HepG2 (cell line): ENCODE data around the gene AKT3. TPM values are rescaled to one million over a fixed set of nuclear protein-coding genes. Genes with fewer than 3 reads are reported as not detected.

Source experiments
- ATAC-seq: fragments of 200-7000 bp; cut with Tn5 transposase; 3 replicates; pipeline ENCODE4 v1.9.1; 2020; ENCODE audit warnings: mild to moderate bottlenecking, moderate library complexity
- BruUV-seq: library from RNA; stranded (reverse); fragments of 400-500 nt; replicated peaks from 2 replicates; lab custom pipeline; 2021; lab: Mats Ljungman, UMichigan
- CTCF ChIA-PET: fragments of 300-600 bp; formaldehyde crosslinking; extraction: SDS; loops from one replicate; lab custom pipeline; 2021; ENCODE audit warnings: low total read pairs, inconsistent platforms, low intra/inter-chr PET ratio; lab: Yijun Ruan, JAX
- POLR2A ChIA-PET: fragments of 350-600 bp; sonication (Branson Sonifier 250); formaldehyde crosslinking; loops from one replicate; lab custom pipeline; 2020; ENCODE audit warnings: antibody characterized with exemption, inconsistent platforms; lab: Yijun Ruan, JAX
- DNase-seq: peaks from one replicate; pipeline ENCODE4 v3.0.0-alpha.2; 2015; ENCODE audit warnings: low spot score
- FAIRE-seq: peaks from 3 replicates; lab custom pipeline; 2011; peaks lifted over from hg19 to GRCh38; lab: Jason Lieb, UNC
- H2AFZ ChIP-seq: one replicate; pipeline ENCODE4 v1.6.1; 2011; ENCODE audit warnings: low read length, inconsistent platforms
- H3K27ac ChIP-seq: fragments of 300-600 bp; 3 replicates; pipeline ENCODE4 v1.8.0; 2011; ENCODE audit warnings: mixed run types, mild to moderate bottlenecking, mixed read lengths, low read length, inconsistent platforms; ENCODE audit not compliant: insufficient read depth; ENCODE audit errors: extremely low read length
- H3K27me3 ChIP-seq, 2 experiments: fragments of 200-600 bp in 1 of 2; 2 replicates in 1 of 2; 3 replicates in 1 of 2; pipeline versions ENCODE4 v1.6.0 to v1.8.0; 2011; ENCODE audit warnings: low read length in 2 of 2, mild to moderate bottlenecking in 2 of 2, moderate library complexity in 2 of 2, inconsistent platforms in 1 of 2; ENCODE audit not compliant: insufficient read depth in 2 of 2, control insufficient read depth in 1 of 2
- H3K36me3 ChIP-seq, 2 experiments: fragments of 200-600 bp in 1 of 2; replicated peaks in 1 of 2; 2 replicates in 1 of 2; 3 replicates in 1 of 2; pipeline versions ENCODE4 v1.5.1 to v1.8.0; 2011; ENCODE audit warnings: low read length in 2 of 2, inconsistent platforms in 1 of 2; ENCODE audit not compliant: insufficient read depth in 2 of 2, control insufficient read depth in 1 of 2
- H3K4me1 ChIP-seq: 2 replicates; pipeline ENCODE4 v1.5.1; 2012; ENCODE audit warnings: low read length, inconsistent platforms; ENCODE audit not compliant: insufficient read depth
- H3K4me2 ChIP-seq: 2 replicates; pipeline ENCODE4 v1.6.0; 2011; ENCODE audit warnings: low read depth, low read length, inconsistent platforms
- H3K4me3 ChIP-seq, 3 experiments: fragments of 200-600 bp in 1 of 3; sonication (generic), shearing (Covaris generic) in 1 of 3; replicated peaks in 1 of 3; 2 replicates each; pipeline ENCODE4 v1.5.1; 2011 to 2016; ENCODE audit warnings: low read length in 3 of 3, inconsistent platforms in 2 of 3, low read depth in 2 of 3, mild to moderate bottlenecking in 2 of 3, control low read depth in 1 of 3, mixed read lengths in 1 of 3; ENCODE audit not compliant: insufficient read depth in 1 of 3
- H3K79me2 ChIP-seq: one replicate; pipeline ENCODE4 v1.6.1; 2011; ENCODE audit warnings: low read length, inconsistent platforms; ENCODE audit not compliant: insufficient read depth
- H3K9ac ChIP-seq: 2 replicates; pipeline ENCODE4 v1.6.0; 2011; ENCODE audit warnings: mild to moderate bottlenecking, low read depth, low read length, inconsistent platforms; ENCODE audit not compliant: insufficient read depth
- H3K9me3 ChIP-seq: 2 replicates; pipeline ENCODE4 v1.5.1; 2012; ENCODE audit warnings: mild to moderate bottlenecking, low read length
- H4K20me1 ChIP-seq: 2 replicates; pipeline ENCODE4 v1.6.0; 2011; ENCODE audit warnings: inconsistent platforms, mild to moderate bottlenecking, low read length, moderate library complexity; ENCODE audit not compliant: insufficient read depth
- IKZF4 ChIP-seq: sonication (generic); formaldehyde crosslinking; IDR thresholded peaks from 2 replicates; pipeline ENCODE4 v1.5.1; 2020; ENCODE audit warnings: borderline replicate concordance, mild to moderate bottlenecking, low read depth, missing genetic modification reagents; ENCODE audit errors: not compliant biosample characterization
- NCOA2 ChIP-seq: sonication (generic); formaldehyde crosslinking; IDR thresholded peaks from 2 replicates; pipeline ENCODE4 v1.8.0; 2022; ENCODE audit warnings: inconsistent platforms
- SP140L ChIP-seq: sonication (generic); formaldehyde crosslinking; IDR thresholded peaks from 2 replicates; pipeline ENCODE4 v1.4.0; 2020; ENCODE audit warnings: missing genetic modification reagents, borderline replicate concordance
- TARDBP ChIP-seq: sonication (generic); formaldehyde crosslinking; IDR thresholded peaks from 2 replicates; pipeline ENCODE4 v1.8.0; 2022; ENCODE audit warnings: mild to moderate bottlenecking, missing genetic modification reagents
- ZBTB38 ChIP-seq: sonication (generic); formaldehyde crosslinking; IDR thresholded peaks from 2 replicates; pipeline ENCODE4 v1.5.1; 2020; ENCODE audit warnings: mild to moderate bottlenecking, missing genetic modification reagents
- ZNF577 ChIP-seq: sonication (generic); formaldehyde crosslinking; IDR thresholded peaks from 2 replicates; pipeline ENCODE4 v1.4.0; 2020; ENCODE audit warnings: mild to moderate bottlenecking, low read depth, missing genetic modification reagents, borderline replicate concordance
- whole genome bisulfite sequencing: methylation state at CpG from one replicate; pipeline ENCODE4 v1.1.6; 2017; ENCODE audit warnings: low lambda C conversion rate; 5-methylcytosine and 5-hydroxymethylcytosine counted together
- in situ Hi-C: cut with HindIII; loops from 2 replicates; pipeline ENCODE4 v1.10.0; 2017; ENCODE audit warnings: low pct_unique_long_range_greater_than_20kb; ENCODE audit not compliant: extremely low pct_ligation_motif_present
- intact Hi-C: fragments of 100-400 bp; cut with micrococcal nuclease; formaldehyde crosslinking; loops from one replicate; pipeline ENCODE4 v1.10.0; 2022; ENCODE audit not compliant: unreplicated experiment
- polyA plus RNA-seq, 8 experiments: library from polyadenylated mRNA; depleted of rRNA in 3 of 8; stranded (reverse) in 7 of 8; unstranded in 1 of 8; fragments of >200 nt; fragmentation: Illumina TruSeq in 4 of 8; extraction: Trizol in 4 of 8; gene quantifications; 2 replicates each; pipeline versions ENCODE4 v1.2.1 to v1.2.3, GENCODE V29; 2011 to 2016; ENCODE audit warnings: low read depth in 4 of 8, missing spikeins in 1 of 8, mixed read lengths in 1 of 8; ENCODE audit not compliant: insufficient read depth in 1 of 8
- total RNA-seq, 5 experiments: library from RNA; depleted of rRNA; stranded (reverse); fragments of >200 nt; fragmentation: Illumina TruSeq; extraction: Trizol; gene quantifications; 2 replicates each; pipeline ENCODE4 v1.2.3, GENCODE V29; 2016; ENCODE audit warnings: low read depth in 1 of 5
- TF ChIP-seq, protein P1 (sequence below), 2 experiments: fragments of 450-650 bp in 1 of 2; sonication (generic) in 1 of 2; formaldehyde crosslinking in 1 of 2; IDR thresholded peaks; 2 replicates each; pipeline versions ENCODE4 v1.6.1 to v1.8.0; 2016 to 2022; ENCODE audit warnings: antibody characterized with exemption in 1 of 2, mild to moderate bottlenecking in 1 of 2, missing genetic modification reagents in 1 of 2

Gene AKT3
- total and polyA plus RNA-seq, 2 of the 13 experiments (the other 11 are each of a cell fraction or from before 2014, with no cell fraction given) = 0.07 TPM

DNA sequence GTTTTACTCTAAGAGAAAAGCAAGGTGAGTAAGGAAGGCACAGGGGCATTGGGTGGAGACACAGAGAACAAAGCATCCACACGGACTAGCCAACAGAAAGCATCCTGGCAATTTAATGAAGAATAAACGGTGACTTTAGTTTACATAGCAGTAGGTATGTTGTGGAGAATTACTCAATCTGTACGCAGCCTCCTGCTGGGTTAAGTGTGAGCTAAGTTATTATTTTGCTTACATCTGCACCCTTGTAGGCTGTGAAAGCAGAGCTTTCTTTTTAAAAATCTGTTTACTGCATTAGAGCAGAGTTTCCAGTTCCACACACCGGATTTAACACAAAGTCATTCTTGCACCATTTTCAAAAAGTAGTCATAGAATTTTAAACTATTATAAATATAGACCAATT is 144.5 kb downstream of the AKT3 start (continued):
- TF ChIP-seq, protein P1, sequence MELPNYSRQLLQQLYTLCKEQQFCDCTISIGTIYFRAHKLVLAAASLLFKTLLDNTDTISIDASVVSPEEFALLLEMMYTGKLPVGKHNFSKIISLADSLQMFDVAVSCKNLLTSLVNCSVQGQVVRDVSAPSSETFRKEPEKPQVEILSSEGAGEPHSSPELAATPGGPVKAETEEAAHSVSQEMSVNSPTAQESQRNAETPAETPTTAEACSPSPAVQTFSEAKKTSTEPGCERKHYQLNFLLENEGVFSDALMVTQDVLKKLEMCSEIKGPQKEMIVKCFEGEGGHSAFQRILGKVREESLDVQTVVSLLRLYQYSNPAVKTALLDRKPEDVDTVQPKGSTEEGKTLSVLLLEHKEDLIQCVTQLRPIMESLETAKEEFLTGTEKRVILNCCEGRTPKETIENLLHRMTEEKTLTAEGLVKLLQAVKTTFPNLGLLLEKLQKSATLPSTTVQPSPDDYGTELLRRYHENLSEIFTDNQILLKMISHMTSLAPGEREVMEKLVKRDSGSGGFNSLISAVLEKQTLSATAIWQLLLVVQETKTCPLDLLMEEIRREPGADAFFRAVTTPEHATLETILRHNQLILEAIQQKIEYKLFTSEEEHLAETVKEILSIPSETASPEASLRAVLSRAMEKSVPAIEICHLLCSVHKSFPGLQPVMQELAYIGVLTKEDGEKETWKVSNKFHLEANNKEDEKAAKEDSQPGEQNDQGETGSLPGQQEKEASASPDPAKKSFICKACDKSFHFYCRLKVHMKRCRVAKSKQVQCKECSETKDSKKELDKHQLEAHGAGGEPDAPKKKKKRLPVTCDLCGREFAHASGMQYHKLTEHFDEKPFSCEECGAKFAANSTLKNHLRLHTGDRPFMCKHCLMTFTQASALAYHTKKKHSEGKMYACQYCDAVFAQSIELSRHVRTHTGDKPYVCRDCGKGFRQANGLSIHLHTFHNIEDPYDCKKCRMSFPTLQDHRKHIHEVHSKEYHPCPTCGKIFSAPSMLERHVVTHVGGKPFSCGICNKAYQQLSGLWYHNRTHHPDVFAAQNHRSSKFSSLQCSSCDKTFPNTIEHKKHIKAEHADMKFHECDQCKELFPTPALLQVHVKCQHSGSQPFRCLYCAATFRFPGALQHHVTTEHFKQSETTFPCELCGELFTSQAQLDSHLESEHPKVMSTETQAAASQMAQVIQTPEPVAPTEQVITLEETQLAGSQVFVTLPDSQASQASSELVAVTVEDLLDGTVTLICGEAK (IDR thresholded peaks at IDR 0.05) = no peak
- TF ChIP-seq, protein P1 (CRISPR knock-in tag; IDR thresholded peaks at IDR 0.05) = no peak
- no peak for TF ChIP-seq SP140L (CRISPR knock-in tag)

DNA sequence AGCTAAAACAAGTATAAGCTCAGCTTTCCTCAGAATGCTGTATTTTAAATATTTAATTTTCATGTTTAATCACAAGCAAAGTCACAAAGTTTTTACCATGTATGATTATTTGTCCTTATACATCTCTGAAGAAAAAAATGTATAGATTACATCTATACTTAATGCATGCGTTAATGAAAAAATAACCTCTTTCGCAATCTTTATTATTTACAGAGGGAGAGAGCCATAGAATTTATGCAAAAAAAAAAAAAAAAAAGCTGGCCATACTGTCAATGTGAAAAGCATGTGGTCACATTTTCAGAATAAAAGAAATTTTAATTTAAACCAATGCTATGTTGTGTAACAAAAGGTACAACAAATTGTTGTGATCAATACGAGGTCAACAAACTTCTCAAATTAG is 148.2 kb downstream of the AKT3 start:
- POLR2A ChIA-PET = no interaction called here

More for the DNA sequence above, 148.2 kb downstream of the AKT3 start:
- no peak for FAIRE-seq
- no peaks in the 10 kb centered on the region for H3K79me2 ChIP-seq
- no peak overlapping the region for H3K4me2 ChIP-seq
- no peaks in the 10 kb centered on the region for H3K4me1 ChIP-seq
- H2AFZ ChIP-seq = no peak overlapping the region
- H3K9me3 ChIP-seq = no peaks in the 10 kb centered on the region
- no peak overlapping the region for H3K9ac ChIP-seq
- in situ Hi-C loops (no loop called here), intact Hi-C loops (no loop called here)
- CTCF ChIA-PET = no interaction called here
- no TSS peak for BruUV-seq
- H3K27me3 ChIP-seq = no peaks in the 10 kb centered on the region
- WGBS = 32% methylated on average over 3 of the region's 3 CpGs
- no peaks in the 10 kb centered on the region for H4K20me1 ChIP-seq
- ATAC-seq = no peak
- H3K36me3 ChIP-seq = no peaks in the 10 kb centered on the region
- H3K4me3 ChIP-seq = no peak overlapping the region
- DNase-seq = no peak
- TF ChIP-seq TARDBP (CRISPR knock-in tag) = no peak
- no peak for TF ChIP-seq NCOA2 (CRISPR knock-in tag)
- TF ChIP-seq ZNF577 (CRISPR knock-in tag) = no peak
- TF ChIP-seq IKZF4 (CRISPR knock-in tag) = no peak
- no peak for TF ChIP-seq ZBTB38 (CRISPR knock-in tag)
- no peak overlapping the region for H3K27ac ChIP-seq
